Endothelial cell of umbilical vein (primary cell): ENCODE measurements around the gene GRID2.

Experiments used
- CTCF ChIP-seq, 2 donors: IDR thresholded peaks; 1 replicate in 1 of 2; 2 replicates in 1 of 2; pipeline ENCODE4 v1.5.1; 2011; ENCODE audit warnings: low read length in 2 of 2, mild to moderate bottlenecking in 2 of 2, moderate library complexity in 2 of 2, control low read depth in 1 of 2, inconsistent platforms in 1 of 2, low read depth in 1 of 2; ENCODE audit not compliant: insufficient read depth in 1 of 2; ENCODE audit errors: extremely low read depth in 1 of 2
- MAX ChIP-seq: IDR thresholded peaks from 2 replicates; pipeline ENCODE4 v1.6.1; 2011; ENCODE audit not compliant: insufficient read depth, insufficient read length
- POLR2A ChIP-seq: IDR thresholded peaks from 2 replicates; pipeline ENCODE4 v1.6.1; 2012; ENCODE audit warnings: low read depth, mild to moderate bottlenecking, control low read depth, low read length

- TF ChIP-seq POLR2A (no peak), MAX (no peak), CTCF (IDR thresholded peaks at IDR 0.05; ENCODE audit: extremely low read depth in 1 of 2, insufficient read depth in 1 of 2, low read depth in 1 of 2, low read length in 2 of 2) (no peak)
Observed at GRCh38 chr4:93540562-93540961, 1236.8 kb downstream of the GRID2 start.
